Spleen (tissue), 3 donors: Measurements from ENCODE around the gene YLPM1.
"Not testable (repeated sequence)": the region's sequence is repeated elsewhere in the genome, so short reads cannot be mapped to it uniquely, and the experiment has no call there.

Source experiments
- POLR2A ChIP-seq, 3 donors: fragments of 450-650 bp; IDR thresholded peaks; one replicate each; pipeline ENCODE4 v1.5.1; 2017; ENCODE audit warnings: antibody characterized with exemption in 3 of 3, mild to moderate bottlenecking in 1 of 3
- POLR2AphosphoS5 ChIP-seq, 3 donors: sonication (generic); formaldehyde crosslinking; IDR thresholded peaks; one replicate each; pipeline ENCODE4 v1.5.1; 2017; ENCODE audit warnings: antibody characterized with exemption in 3 of 3

- not testable (repeated sequence) for TF ChIP-seq POLR2AphosphoS5, POLR2A (IDR thresholded peaks at IDR 0.05)
Measured at GRCh38 chr14:74758505-74758904, 4.6 kb upstream of the YLPM1 start.
